HCT116 (cell line): ENCODE measurements around the gene KRT39. TPM values are rescaled to one million over a fixed set of nuclear protein-coding genes. Genes with fewer than 3 reads are reported as not detected.

ENCODE experiments used
- ATAC-seq: fragments of 200-7000 bp; cut with Tn5 transposase; 2 replicates; pipeline ENCODE4 v1.9.1; 2020; ENCODE audit warnings: mild to moderate bottlenecking, moderate library complexity
- BruUV-seq: library from RNA; stranded (reverse); fragments of 400-500 nt; replicated peaks from 2 replicates; lab custom pipeline; 2021; lab: Mats Ljungman, UMichigan
- CTCF ChIA-PET: fragments of 300-600 bp; sonication (Branson Sonifier 250); formaldehyde crosslinking; loops from one replicate; lab custom pipeline; 2021; ENCODE audit warnings: antibody characterized with exemption; lab: Charles Lee
- POLR2A ChIA-PET: fragments of 300-600, 350-600 bp; sonication (Branson Sonifier 250); formaldehyde crosslinking; loops from one replicate; lab custom pipeline; 2021; ENCODE audit warnings: antibody characterized with exemption; lab: Charles Lee
- RAD21 ChIA-PET, 2 experiments: fragments of 300-600 bp; sonication (Branson Sonifier 250); formaldehyde crosslinking; loops; one replicate each; lab custom pipeline; 2023; ENCODE audit warnings: low total read pairs in 2 of 2; ENCODE audit not compliant: uncharacterized antibody in 2 of 2, unreplicated experiment in 2 of 2, low non-redundant PET in 1 of 2; lab: Charles Lee
- DNase-seq: peaks from one replicate; pipeline ENCODE4 v3.0.0-alpha.2; 2010; ENCODE audit warnings: low read depth, low spot score
- H2AFZ ChIP-seq: fragments of 200-600 bp; shearing (Covaris generic), sonication (generic); 2 replicates; pipeline ENCODE4 v1.6.1; 2017; ENCODE audit warnings: low read depth, mixed run types, mixed read lengths, antibody characterized with exemption, low read length; ENCODE audit not compliant: poor library complexity, severe bottlenecking
- H3K27ac ChIP-seq: 2 replicates; pipeline ENCODE4 v1.5.1; 2012; ENCODE audit warnings: low read depth, low read length
- H3K27me3 ChIP-seq: fragments of 200-600 bp; sonication (generic); 2 replicates; pipeline ENCODE4 v1.6.1; 2016; ENCODE audit warnings: mixed run types, low read length, mixed read lengths; ENCODE audit not compliant: insufficient read depth
- H3K36me3 ChIP-seq, 2 experiments: fragments of 200-500 bp in 1 of 2; fragments of 200-600 bp in 1 of 2; sonication (Bioruptor generic) in 1 of 2; sonication (generic) in 1 of 2; 2 replicates each; pipeline versions ENCODE4 v1.5.1 to v1.6.1; 2014 to 2016; ENCODE audit warnings: low read length in 2 of 2, inconsistent platforms in 1 of 2, mixed read lengths in 1 of 2, mixed run types in 1 of 2; ENCODE audit not compliant: insufficient read depth in 2 of 2, control insufficient read depth in 1 of 2
- H3K4me1 ChIP-seq, 2 experiments: fragments of 200-600 bp in 1 of 2; sonication (generic) in 1 of 2; 2 replicates each; pipeline versions ENCODE4 v1.5.1 to v1.6.1; 2012 to 2017; ENCODE audit warnings: low read length in 2 of 2, inconsistent platforms in 1 of 2, mild to moderate bottlenecking in 1 of 2, mixed read lengths in 1 of 2, mixed run types in 1 of 2, moderate library complexity in 1 of 2; ENCODE audit not compliant: insufficient read depth in 2 of 2, control insufficient read depth in 1 of 2
- H3K4me2 ChIP-seq: fragments of 200-600 bp; sonication (generic); 2 replicates; pipeline ENCODE4 v1.6.1; 2017; ENCODE audit warnings: mixed run types, low read length, mixed read lengths
- H3K4me3 ChIP-seq, 2 experiments: fragments of 200-600 bp in 1 of 2; sonication (generic) in 1 of 2; replicated peaks in 1 of 2; 2 replicates each; pipeline ENCODE4 v1.5.1; 2011 to 2016; ENCODE audit warnings: low read length in 2 of 2, control low read depth in 1 of 2, low read depth in 1 of 2, mild to moderate bottlenecking in 1 of 2, mixed read lengths in 1 of 2, mixed run types in 1 of 2
- H3K79me2 ChIP-seq: fragments of 200-600 bp; sonication (generic); 2 replicates; pipeline ENCODE4 v1.6.1; 2017; ENCODE audit warnings: mild to moderate bottlenecking, mixed run types, low read length, moderate library complexity, mixed read lengths; ENCODE audit not compliant: insufficient read depth
- H3K9ac ChIP-seq: fragments of 200-600 bp; sonication (generic); 2 replicates; pipeline ENCODE4 v1.6.1; 2016; ENCODE audit warnings: low read length, mixed read lengths
- H3K9me2 ChIP-seq: fragments of 200-600 bp; sonication (generic), shearing (Covaris generic); 2 replicates; pipeline ENCODE4 v1.6.1; 2017; ENCODE audit warnings: mixed run types, mild to moderate bottlenecking, moderate library complexity; ENCODE audit not compliant: insufficient read depth
- H3K9me3 ChIP-seq, 2 experiments: fragments of 200-500 bp in 1 of 2; fragments of 200-600 bp in 1 of 2; sonication (Bioruptor generic) in 1 of 2; sonication (generic) in 1 of 2; 2 replicates each; pipeline ENCODE4 v1.6.1; 2014 to 2017; ENCODE audit warnings: low read length in 2 of 2, mixed read lengths in 2 of 2, inconsistent platforms in 1 of 2, low read depth in 1 of 2, mild to moderate bottlenecking in 1 of 2, mixed run types in 1 of 2, moderate library complexity in 1 of 2; ENCODE audit not compliant: control insufficient read depth in 1 of 2, insufficient read depth in 1 of 2
- H4K20me1 ChIP-seq: fragments of 200-600 bp; sonication (generic), shearing (Covaris generic); 2 replicates; pipeline ENCODE4 v1.6.1; 2017; ENCODE audit warnings: mixed run types, mild to moderate bottlenecking, moderate library complexity; ENCODE audit not compliant: insufficient read depth
- ATF3 ChIP-seq: IDR thresholded peaks from 2 replicates; pipeline ENCODE4 v1.6.1; 2012
- CBX3 ChIP-seq: IDR thresholded peaks from 2 replicates; pipeline ENCODE4 v1.6.1; 2012; ENCODE audit warnings: low read depth
- EGR1 ChIP-seq: IDR thresholded peaks from 2 replicates; pipeline ENCODE4 v1.6.1; 2012; ENCODE audit warnings: low read depth
- EZH2 ChIP-seq: fragments of 200-600 bp; sonication (generic); IDR thresholded peaks from 2 replicates; pipeline ENCODE4 v1.6.1; 2017; ENCODE audit warnings: antibody characterized with exemption, mixed run types
- EZH2phosphoT487 ChIP-seq: fragments of 200-600 bp; IDR thresholded peaks from 2 replicates; pipeline ENCODE4 v1.6.1; 2018; ENCODE audit warnings: antibody characterized with exemption, borderline replicate concordance
- FOSL1 ChIP-seq: IDR thresholded peaks from 2 replicates; pipeline ENCODE4 v1.6.1; 2012; ENCODE audit warnings: low read depth
- POLR2A ChIP-seq: IDR thresholded peaks from 2 replicates; pipeline ENCODE4 v1.7.0; 2011; ENCODE audit warnings: borderline replicate concordance; ENCODE audit not compliant: insufficient read depth, insufficient read length; ENCODE audit errors: extremely low read depth
- RAD21 ChIP-seq: IDR thresholded peaks from 2 replicates; pipeline ENCODE4 v1.6.1; 2012; ENCODE audit warnings: low read depth, mild to moderate bottlenecking
- SIN3A ChIP-seq: IDR thresholded peaks from 2 replicates; pipeline ENCODE4 v1.6.1; 2012; ENCODE audit warnings: low read depth
- SP1 ChIP-seq: IDR thresholded peaks from 2 replicates; pipeline ENCODE4 v1.6.1; 2012; ENCODE audit warnings: low read depth
- SRF ChIP-seq: IDR thresholded peaks from 2 replicates; pipeline ENCODE4 v1.6.1; 2012; ENCODE audit warnings: low read depth
- YY1 ChIP-seq: IDR thresholded peaks from 2 replicates; pipeline ENCODE4 v1.6.1; 2011; ENCODE audit warnings: low read length, low read depth, moderate library complexity, mild to moderate bottlenecking; ENCODE audit not compliant: insufficient replicate concordance; ENCODE audit errors: extremely low read depth
- ZBTB33 ChIP-seq: IDR thresholded peaks from 2 replicates; pipeline ENCODE4 v1.6.1; 2011; ENCODE audit warnings: mild to moderate bottlenecking, low read length, moderate library complexity; ENCODE audit not compliant: insufficient replicate concordance; ENCODE audit errors: extremely low read depth
- ZFX ChIP-seq: fragments of 450-650 bp; IDR thresholded peaks from 2 replicates; pipeline ENCODE4 v1.6.1; 2017
- ZNF274 ChIP-seq: fragments of 200-500 bp; sonication (Bioruptor generic); IDR thresholded peaks from 2 replicates; pipeline ENCODE4 v1.6.1; 2014; ENCODE audit warnings: mild to moderate bottlenecking, low read depth, low read length, inconsistent platforms
- intact Hi-C: fragments of 100-400 bp; cut with micrococcal nuclease; formaldehyde crosslinking; loops from 2 replicates; pipeline ENCODE4 v1.10.0; 2022
- total RNA-seq: library from RNA; stranded (reverse); gene quantifications from one replicate; pipeline ENCODE4 v1.2.1, GENCODE V29; 2021; ENCODE audit not compliant: unreplicated experiment

The KRT39 gene
- total RNA-seq, 1 experiment from 2014 or later, result not detected

GRCh38 chr17:40974366-40974765 lies 7.6 kb upstream of the KRT39 start:
- Histone ChIP-seq H3K9me2 (no peaks in the 10 kb centered on the region), H3K27me3 (no peaks in the 10 kb centered on the region), H3K36me3 (no peaks in the 10 kb centered on the region), H3K27ac (no peak overlapping the region), H4K20me1 (no peaks in the 10 kb centered on the region), H3K79me2 (no peaks in the 10 kb centered on the region), H3K4me3 (no peak overlapping the region), H3K4me1 (0 out of 4 replicates have a peak, but pooled peaks cover 0 to 3% of the 10 kb centered on the region in 2 experiments), H3K4me2 (no peak overlapping the region), H2AFZ (no peak overlapping the region), H3K9me3 (no peaks in the 10 kb centered on the region), H3K9ac (no peak overlapping the region)
- ChIA-PET RAD21 (no interaction called here), POLR2A (no interaction called here), CTCF (no interaction called here)
- no TSS peak for BruUV-seq
- TF ChIP-seq ZBTB33, result no peak
- ATAC-seq, result no peak
- DNase-seq, result no peak
- intact Hi-C loops, result no loop called here

- ChIA-PET POLR2A (no interaction called here), CTCF (no interaction called here), RAD21 (no interaction called here)
- no peak overlapping the region for H3K9ac ChIP-seq
- intact Hi-C loops, result no loop called here
- DNase-seq, result no peak
- no peaks in the 10 kb centered on the region for H3K79me2 ChIP-seq
- peaks cover 0 to 6% of the 10 kb centered on the region in 2 experiments; a peak in 2 of 4 replicates for H3K4me1 ChIP-seq
- no peak overlapping the region for H3K4me3 ChIP-seq
- ATAC-seq, result no peak
- H3K36me3 ChIP-seq, result peaks cover 0 to 17% of the 10 kb centered on the region in 2 experiments; a peak in 2 of 4 replicates
- BruUV-seq, result no TSS peak
- no peaks in the 10 kb centered on the region for H3K9me2 ChIP-seq
- H2AFZ ChIP-seq, result no peak overlapping the region
- no peaks in the 10 kb centered on the region for H3K27me3 ChIP-seq
- H4K20me1 ChIP-seq, result no peaks in the 10 kb centered on the region
- no peak overlapping the region for H3K27ac ChIP-seq
- peaks cover 0 to 15% of the 10 kb centered on the region in 2 experiments; a peak in 1 of 4 replicates for H3K9me3 ChIP-seq
- H3K4me2 ChIP-seq, result no peak overlapping the region
- TF ChIP-seq EZH2phosphoT487 (no peak), ZNF274 (no peak), YY1 (no peak), CBX3 (no peak), SP1 (no peak), ZFX (no peak), POLR2A (no peak), SRF (no peak), SIN3A (no peak), EZH2 (no peak), EGR1 (no peak), ZBTB33 (no peak), RAD21 (no peak), ATF3 (no peak), FOSL1 (no peak)
These were observed 834 bp upstream of the KRT39 start for GRCh38 chr17:40967582-40967981.
